Measurements from ENCODE around the gene ZNF423. TPM values are rescaled to one million over a fixed set of nuclear protein-coding genes. Genes with fewer than 3 reads are reported as not detected.

The ZNF423 gene
- total RNA-seq, 1 donor from 2014 or later = 0.69 TPM

DNA sequence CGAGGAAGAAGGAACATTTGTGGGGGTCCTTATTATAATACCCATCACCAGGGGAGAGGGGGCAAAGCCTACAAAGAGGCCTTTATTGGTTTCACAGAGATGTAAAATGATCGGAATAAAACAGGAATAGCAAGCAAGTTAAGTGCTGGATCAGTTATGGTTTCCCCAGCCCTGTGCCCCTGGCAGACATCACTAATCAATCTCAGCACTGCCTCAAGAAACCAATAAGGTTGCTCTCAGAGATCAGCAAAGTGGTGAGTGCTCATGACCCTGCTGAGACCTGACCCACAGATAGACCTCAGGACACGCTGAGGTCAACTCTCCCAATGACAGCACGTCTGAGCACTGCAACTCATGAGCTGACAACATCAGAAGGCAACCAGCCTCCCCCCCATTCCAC, 66.3 kb downstream of the ZNF423 start:
- TF ChIP-seq, protein P1, sequence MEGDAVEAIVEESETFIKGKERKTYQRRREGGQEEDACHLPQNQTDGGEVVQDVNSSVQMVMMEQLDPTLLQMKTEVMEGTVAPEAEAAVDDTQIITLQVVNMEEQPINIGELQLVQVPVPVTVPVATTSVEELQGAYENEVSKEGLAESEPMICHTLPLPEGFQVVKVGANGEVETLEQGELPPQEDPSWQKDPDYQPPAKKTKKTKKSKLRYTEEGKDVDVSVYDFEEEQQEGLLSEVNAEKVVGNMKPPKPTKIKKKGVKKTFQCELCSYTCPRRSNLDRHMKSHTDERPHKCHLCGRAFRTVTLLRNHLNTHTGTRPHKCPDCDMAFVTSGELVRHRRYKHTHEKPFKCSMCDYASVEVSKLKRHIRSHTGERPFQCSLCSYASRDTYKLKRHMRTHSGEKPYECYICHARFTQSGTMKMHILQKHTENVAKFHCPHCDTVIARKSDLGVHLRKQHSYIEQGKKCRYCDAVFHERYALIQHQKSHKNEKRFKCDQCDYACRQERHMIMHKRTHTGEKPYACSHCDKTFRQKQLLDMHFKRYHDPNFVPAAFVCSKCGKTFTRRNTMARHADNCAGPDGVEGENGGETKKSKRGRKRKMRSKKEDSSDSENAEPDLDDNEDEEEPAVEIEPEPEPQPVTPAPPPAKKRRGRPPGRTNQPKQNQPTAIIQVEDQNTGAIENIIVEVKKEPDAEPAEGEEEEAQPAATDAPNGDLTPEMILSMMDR (conservative IDR thresholded peaks at IDR 0.05; ENCODE audit: low read depth, low read length) = no peak
- H3K4me3 ChIP-seq (ENCODE audit: low read depth, low read length) = no peak overlapping the region
- DNase-seq (ENCODE audit: low read depth) = no peak

DNA sequence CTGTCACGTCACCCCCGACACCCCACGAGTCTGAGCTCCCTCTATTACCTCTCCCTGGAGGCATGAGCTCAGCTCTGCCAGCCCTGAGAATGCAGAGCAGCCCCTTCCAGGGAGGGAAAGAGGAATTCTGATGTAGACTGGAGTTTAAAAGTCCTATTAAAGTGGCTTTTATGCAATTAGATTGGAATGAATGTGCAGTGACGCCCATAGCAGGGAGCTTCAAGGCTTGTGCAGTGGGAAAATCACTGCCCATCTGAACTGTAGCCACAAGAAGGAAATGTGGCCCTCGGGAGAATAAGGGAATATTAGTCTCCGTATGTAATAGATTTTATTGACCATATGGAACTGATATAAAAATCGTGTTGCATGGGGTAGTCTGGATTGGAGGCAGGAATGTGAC, 66.9 kb downstream of the ZNF423 start:
- TF ChIP-seq, protein P1 (conservative IDR thresholded peaks at IDR 0.05; ENCODE audit: low read depth, low read length) = no peak
- no peak for DNase-seq (ENCODE audit: low read depth)
- no peak overlapping the region for H3K4me3 ChIP-seq (ENCODE audit: low read depth, low read length)

DNA sequence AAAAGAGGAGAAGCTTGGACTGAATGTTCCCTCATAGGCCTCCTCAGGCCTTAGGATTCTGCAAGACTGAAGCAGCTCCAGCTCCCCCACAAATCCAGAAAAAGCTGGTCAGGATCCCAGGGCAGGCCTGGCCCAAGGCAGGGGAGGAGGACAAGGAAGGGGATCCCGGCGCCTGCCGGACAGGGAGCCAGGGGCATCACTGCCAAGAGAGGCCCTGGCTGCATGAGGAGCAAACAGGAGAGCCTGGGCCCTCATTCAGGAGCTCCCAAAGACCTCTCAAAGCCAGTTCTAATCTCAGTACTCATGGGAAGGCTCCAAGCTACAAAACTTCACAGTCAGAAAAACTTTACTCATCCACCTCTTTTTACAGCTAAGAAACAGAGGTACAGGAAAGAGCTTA, 67.3 kb downstream of the ZNF423 start:
- TF ChIP-seq, protein P1 (conservative IDR thresholded peaks at IDR 0.05; ENCODE audit: low read depth, low read length) = no peak
- H3K4me3 ChIP-seq (ENCODE audit: low read depth, low read length) = no peak overlapping the region
- DNase-seq (ENCODE audit: low read depth) = no peak

DNA sequence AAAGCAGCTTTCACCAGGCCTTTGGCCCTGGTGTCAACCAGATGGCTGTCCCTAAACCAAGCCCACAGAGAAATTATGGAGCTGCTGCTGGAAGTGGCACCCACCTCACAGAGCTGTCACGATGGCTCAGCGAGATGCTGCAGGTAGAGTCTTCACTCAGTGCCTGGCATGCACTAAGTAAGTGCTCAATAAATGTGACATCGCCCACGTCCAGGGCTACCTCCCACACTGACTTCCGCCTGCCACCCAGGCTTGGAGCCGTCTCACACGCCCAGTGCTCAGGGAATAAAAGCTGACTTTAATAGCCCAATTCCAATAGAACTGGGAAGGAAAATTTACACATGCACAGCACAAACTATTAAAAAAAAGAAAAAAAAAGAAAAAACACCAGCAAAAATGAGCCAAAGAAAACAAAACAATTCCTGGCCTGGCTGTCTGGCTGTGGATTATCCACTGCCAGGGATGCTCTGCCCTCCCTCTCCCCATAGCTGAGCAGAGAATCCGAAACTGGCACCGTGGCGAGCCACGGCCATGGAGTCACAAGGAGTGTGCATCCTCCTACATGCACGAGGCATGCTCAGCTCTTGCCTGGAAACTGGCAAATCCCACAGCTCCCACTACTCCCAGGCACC, 68.9 kb downstream of the ZNF423 start:
- TF ChIP-seq, protein P1 (conservative IDR thresholded peaks at IDR 0.05; ENCODE audit: low read depth, low read length) = no peak
- H3K4me3 ChIP-seq (ENCODE audit: low read depth, low read length) = no peak overlapping the region
- DNase-seq (ENCODE audit: low read depth) = no peak

DNA sequence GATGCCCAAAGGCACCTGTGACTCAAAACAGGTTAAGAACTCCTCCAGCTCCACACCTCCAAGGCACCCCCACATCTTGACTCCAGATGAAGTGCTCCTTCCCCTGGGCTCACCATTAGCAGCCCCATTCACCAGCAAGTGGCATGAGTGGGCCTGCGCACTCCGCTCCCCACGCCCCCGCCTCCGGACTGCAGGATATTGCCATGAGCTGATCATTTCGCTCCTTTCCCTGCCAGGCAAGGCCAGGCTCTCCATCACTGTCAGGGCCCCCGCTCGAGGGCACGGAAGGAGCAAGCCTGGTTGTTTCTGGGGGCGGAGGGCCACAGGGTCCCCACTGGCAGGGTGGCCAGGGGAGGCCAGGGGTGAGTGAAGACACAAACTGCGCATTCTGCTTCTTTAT, 69.9 kb downstream of the ZNF423 start:
- no peak overlapping the region for H3K4me3 ChIP-seq (ENCODE audit: low read depth, low read length)
- TF ChIP-seq, protein P1 (conservative IDR thresholded peaks at IDR 0.05; ENCODE audit: low read depth, low read length) = no peak
- DNase-seq (ENCODE audit: low read depth) = no peak

DNA sequence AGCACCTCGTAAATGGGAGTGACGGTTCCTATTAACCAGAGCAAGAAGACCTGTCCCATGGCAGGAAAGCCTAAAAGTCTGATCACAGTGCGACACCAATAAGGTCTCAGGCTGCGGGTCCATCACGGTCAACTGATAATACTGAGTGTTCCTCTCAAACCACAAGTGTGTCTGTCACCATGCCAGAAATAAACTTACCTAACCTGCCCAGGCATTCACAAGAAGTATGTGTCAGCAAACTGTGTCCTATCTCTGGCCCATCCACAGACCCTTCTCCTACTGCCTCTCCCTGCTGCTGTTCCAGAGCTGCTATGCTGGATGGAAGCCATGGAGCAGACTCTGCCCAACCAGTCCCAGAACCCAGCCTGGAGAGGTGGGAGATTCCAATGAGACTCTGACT, 73.5 kb downstream of the ZNF423 start:
- no peak overlapping the region for H3K4me3 ChIP-seq (ENCODE audit: low read depth, low read length)
- DNase-seq (ENCODE audit: low read depth) = no peak
- TF ChIP-seq, protein P1 (conservative IDR thresholded peaks at IDR 0.05; ENCODE audit: low read depth, low read length) = no peak

DNA sequence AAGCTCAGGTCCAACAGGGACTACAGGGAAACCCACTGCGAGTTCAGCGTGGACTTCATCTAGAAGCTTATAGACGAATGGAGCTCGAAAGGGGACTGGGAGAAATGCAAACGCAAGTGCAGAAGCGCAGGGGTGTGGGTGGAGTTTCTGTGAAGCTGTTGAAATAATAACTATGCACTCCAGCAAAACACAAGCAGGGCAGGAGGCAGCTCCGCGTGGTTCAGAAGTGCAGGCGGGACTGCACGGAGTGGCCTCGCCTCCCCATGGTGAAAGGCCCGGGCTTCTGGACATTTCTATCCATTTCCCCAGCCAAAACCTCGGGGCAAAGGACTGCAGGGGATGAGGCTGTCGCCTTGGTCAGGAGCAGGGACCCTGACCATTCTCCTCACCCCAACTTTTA, 74.5 kb downstream of the ZNF423 start:
- no peak overlapping the region for H3K4me3 ChIP-seq (ENCODE audit: low read depth, low read length)
- DNase-seq (ENCODE audit: low read depth) = no peak
- TF ChIP-seq, protein P1 (conservative IDR thresholded peaks at IDR 0.05; ENCODE audit: low read depth, low read length) = no peak
